ENCODE measurements around the gene EXOC4. TPM values are rescaled to one million over a fixed set of nuclear protein-coding genes. Genes with fewer than 3 reads are reported as not detected.
A peak's percentile ranks its signal among the peaks of the same experiment; 100 is the strongest.

Gene EXOC4
- total and polyA plus RNA-seq, 7 donors = 7.6 to 63.0 (median 29.1) TPM

DNA sequence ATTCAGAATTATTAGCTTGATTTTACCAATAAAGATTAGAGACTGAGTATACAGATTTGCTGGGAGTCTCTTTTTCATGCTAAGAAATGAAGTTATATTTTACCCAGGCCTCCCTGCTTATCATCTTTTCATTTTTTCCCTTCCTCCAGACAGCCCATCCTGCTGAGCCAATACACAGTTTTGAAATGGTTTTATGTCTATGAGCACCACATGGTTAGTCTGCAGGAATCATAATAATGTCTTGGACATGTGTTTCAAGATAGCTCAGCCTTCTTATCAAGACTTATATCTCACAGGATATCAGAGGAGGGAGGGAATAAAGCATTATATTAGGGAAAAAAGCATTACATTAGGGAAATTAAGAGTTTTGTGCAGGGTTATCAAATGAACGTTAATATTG, 157.1 kb downstream of the EXOC4 start:
- Histone ChIP-seq H3K9me3 (no peaks in the 10 kb centered on the region), H3K27me3 (ENCODE audit: insufficient read depth in 3 of 3, low read length in 2 of 3) (no peaks in the 10 kb centered on the region), H3K27ac (no peak overlapping the region), H3K36me3 (ENCODE audit: insufficient read depth in 1 of 2, low read depth in 1 of 2) (no peaks in the 10 kb centered on the region), H3K4me3 (no peak overlapping the region), H3K4me1 (no peaks in the 10 kb centered on the region)
- intact Hi-C loops (cut with DNase I) = no loop called here
- WGBS, 3 donors = 67 to 79% (median 79%) methylated on average over 1 of the region's 1 CpG
- TF ChIP-seq, protein P1, sequence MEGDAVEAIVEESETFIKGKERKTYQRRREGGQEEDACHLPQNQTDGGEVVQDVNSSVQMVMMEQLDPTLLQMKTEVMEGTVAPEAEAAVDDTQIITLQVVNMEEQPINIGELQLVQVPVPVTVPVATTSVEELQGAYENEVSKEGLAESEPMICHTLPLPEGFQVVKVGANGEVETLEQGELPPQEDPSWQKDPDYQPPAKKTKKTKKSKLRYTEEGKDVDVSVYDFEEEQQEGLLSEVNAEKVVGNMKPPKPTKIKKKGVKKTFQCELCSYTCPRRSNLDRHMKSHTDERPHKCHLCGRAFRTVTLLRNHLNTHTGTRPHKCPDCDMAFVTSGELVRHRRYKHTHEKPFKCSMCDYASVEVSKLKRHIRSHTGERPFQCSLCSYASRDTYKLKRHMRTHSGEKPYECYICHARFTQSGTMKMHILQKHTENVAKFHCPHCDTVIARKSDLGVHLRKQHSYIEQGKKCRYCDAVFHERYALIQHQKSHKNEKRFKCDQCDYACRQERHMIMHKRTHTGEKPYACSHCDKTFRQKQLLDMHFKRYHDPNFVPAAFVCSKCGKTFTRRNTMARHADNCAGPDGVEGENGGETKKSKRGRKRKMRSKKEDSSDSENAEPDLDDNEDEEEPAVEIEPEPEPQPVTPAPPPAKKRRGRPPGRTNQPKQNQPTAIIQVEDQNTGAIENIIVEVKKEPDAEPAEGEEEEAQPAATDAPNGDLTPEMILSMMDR (IDR thresholded peaks at IDR 0.05) = no peak
- ATAC-seq (no peak), DNase-seq (no peak)

DNA sequence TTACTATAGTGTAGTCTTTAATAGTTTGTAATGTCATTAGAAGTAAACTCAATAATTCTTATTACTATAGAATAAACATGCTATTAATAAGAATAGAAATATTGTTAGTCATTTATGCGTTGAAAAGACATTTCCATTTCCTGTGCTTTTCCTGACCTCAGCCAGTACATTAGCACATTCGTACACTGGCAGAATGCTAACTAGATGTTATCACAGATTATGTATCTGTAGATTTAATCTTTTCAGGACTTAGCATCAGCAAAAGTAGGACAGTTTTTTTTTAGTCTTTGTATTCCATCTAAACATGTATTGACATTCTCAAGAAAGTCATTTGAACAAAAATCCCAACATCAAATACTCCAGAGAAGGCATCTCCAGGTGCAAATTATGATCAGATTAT, 158.5 kb downstream of the EXOC4 start:
- TF ChIP-seq, protein P1 (IDR thresholded peaks at IDR 0.05) = no peak
- Histone ChIP-seq H3K36me3 (ENCODE audit: insufficient read depth in 1 of 2, low read depth in 1 of 2) (no peaks in the 10 kb centered on the region), H3K4me3 (no peak overlapping the region), H3K27me3 (ENCODE audit: insufficient read depth in 3 of 3, low read length in 2 of 3) (no peaks in the 10 kb centered on the region), H3K9me3 (no peaks in the 10 kb centered on the region), H3K27ac (no peak overlapping the region), H3K4me1 (no peaks in the 10 kb centered on the region)
- WGBS, 3 donors = 55 to 80% (median 62%) methylated on average over 2 of the region's 2 CpGs
- DNase-seq (no peak), ATAC-seq (no peak)
- intact Hi-C loops (cut with DNase I) = no loop called here

DNA sequence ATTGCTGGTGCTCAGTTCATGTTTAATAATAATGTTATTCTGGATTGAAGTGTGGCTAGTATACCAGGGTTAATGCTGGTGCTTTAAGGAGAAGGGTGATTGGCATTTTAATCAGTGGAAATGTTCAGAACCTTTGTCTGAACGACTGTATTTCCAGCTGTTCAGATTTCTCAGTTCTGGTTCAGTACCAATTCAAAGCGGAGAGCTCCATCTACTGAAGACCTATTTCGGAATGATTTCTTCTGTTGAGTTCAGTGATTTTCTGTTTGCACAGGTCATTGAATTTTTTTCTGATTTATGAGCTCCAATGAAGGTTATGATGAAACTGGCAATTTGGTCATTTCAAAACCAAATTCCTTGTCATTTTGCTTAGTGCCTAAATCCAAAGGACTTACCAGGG, 160.1 kb downstream of the EXOC4 start:
- H3K27ac ChIP-seq = no peak overlapping the region
- no peaks in the 10 kb centered on the region for H3K9me3 ChIP-seq
- peak in 1 of 4 donors; percentile 55 for ATAC-seq
- no peaks in the 10 kb centered on the region for H3K4me1 ChIP-seq
- 32 to 50% (median 32%) methylated on average over 3 of the region's 3 CpGs for WGBS, 3 donors
- DNase-seq = no peak
- no peak overlapping the region for H3K4me3 ChIP-seq
- no peaks in the 10 kb centered on the region for H3K27me3 ChIP-seq (ENCODE audit: insufficient read depth in 3 of 3, low read length in 2 of 3)
- TF ChIP-seq, protein P1 (IDR thresholded peaks at IDR 0.05) = peak; percentile 16
- no peaks in the 10 kb centered on the region for H3K36me3 ChIP-seq (ENCODE audit: insufficient read depth in 1 of 2, low read depth in 1 of 2)
- intact Hi-C loops (cut with DNase I) = no loop called here

DNA sequence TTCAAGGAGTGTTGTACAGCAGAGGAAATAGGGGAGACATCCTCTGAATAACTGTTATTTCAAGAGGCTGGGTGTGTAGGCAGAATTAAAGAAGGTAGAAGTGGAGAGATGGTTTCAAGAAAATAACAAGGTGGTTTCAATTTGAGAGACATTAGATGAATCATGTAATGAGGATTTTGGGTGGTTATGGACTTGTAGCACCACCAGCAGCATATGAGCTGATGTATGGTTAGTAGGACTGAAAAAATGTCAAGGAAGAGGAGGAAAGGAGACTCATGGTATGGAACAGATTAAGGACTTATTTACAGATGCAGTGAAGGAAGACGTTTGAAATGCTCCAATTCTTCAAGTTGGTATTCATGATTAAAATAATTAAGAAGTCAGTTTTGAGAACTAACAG, 166.2 kb downstream of the EXOC4 start:
- 61 to 62% (median 61%) methylated on average over 1 of the region's 1 CpG for WGBS, 3 donors
- ATAC-seq (no peak), DNase-seq (no peak)
- no peak overlapping the region for H3K27ac ChIP-seq
- no peak overlapping the region for H3K4me3 ChIP-seq
- H3K36me3 ChIP-seq (ENCODE audit: insufficient read depth in 1 of 2, low read depth in 1 of 2) = no peaks in the 10 kb centered on the region
- no peaks in the 10 kb centered on the region for H3K27me3 ChIP-seq (ENCODE audit: insufficient read depth in 3 of 3, low read length in 2 of 3)
- intact Hi-C loops (cut with DNase I) = no loop called here
- TF ChIP-seq, protein P1 (IDR thresholded peaks at IDR 0.05) = no peak
- H3K9me3 ChIP-seq = no peaks in the 10 kb centered on the region
- no peaks in the 10 kb centered on the region for H3K4me1 ChIP-seq

DNA sequence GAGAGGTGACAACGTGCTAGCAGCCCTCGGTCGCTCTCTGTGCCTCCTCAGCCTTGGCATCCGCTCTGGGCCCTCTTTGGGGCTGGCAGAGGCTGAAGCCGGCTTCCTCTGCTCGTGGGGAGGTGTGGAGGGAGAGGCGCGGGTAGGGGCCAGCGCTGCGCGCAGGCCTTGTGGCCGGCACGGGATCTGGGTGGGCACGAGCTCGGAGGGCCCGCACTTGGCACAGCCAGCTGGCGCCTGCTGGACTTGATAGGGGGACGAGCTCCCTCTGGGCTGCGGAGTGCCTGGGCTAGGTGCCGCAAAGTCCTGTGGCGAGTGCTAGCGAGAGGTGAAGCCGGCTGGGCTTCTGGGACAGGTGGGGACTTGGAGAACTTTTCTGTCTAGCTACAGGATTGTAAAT, 170.7 kb downstream of the EXOC4 start:
- 96 to 99% (median 97%) methylated on average over 23 of the region's 23 CpGs for WGBS, 3 donors
- DNase-seq = no peak

More for the DNA sequence above, 170.7 kb downstream of the EXOC4 start:
- Histone ChIP-seq H3K4me3 (no peak overlapping the region), H3K9me3 (no peaks in the 10 kb centered on the region), H3K4me1 (no peaks in the 10 kb centered on the region), H3K27me3 (ENCODE audit: insufficient read depth in 3 of 3, low read length in 2 of 3) (no peaks in the 10 kb centered on the region), H3K27ac (no peak overlapping the region), H3K36me3 (ENCODE audit: insufficient read depth in 1 of 2, low read depth in 1 of 2) (no peaks in the 10 kb centered on the region)
- intact Hi-C loops (cut with DNase I) = loop anchor here in 1 of 2 donors (10.0 kb wide), 1 partner anchor 1099 kb away; no protein-coding TSS in a partner anchor
- no peak for ATAC-seq
- TF ChIP-seq, protein P1 (IDR thresholded peaks at IDR 0.05) = no peak
